K562 (cell line): ENCODE data around the gene TAC3. TPM values are rescaled to one million over a fixed set of nuclear protein-coding genes. Genes with fewer than 3 reads are reported as not detected.

Experiments used
- ATAC-seq: fragments of 200-7000 bp; cut with Tn5 transposase; 3 replicates; pipeline ENCODE4 v1.9.1; 2020; ENCODE audit warnings: moderate library complexity
- BruUV-seq: library from RNA; stranded (reverse); fragments of 400-500 nt; replicated peaks from 2 replicates; lab custom pipeline; 2021; lab: Mats Ljungman, UMichigan
- CTCF ChIA-PET: fragments of 300-600 bp; formaldehyde crosslinking; extraction: SDS; loops from one replicate; lab custom pipeline; 2021; ENCODE audit warnings: low intra/inter-chr PET ratio; lab: Yijun Ruan, JAX
- POLR2A ChIA-PET: fragments of 300-600, 350-650 bp; sonication (Branson Sonifier 250); formaldehyde crosslinking; extraction: SDS; loops from one replicate; lab custom pipeline; 2021; ENCODE audit warnings: antibody characterized with exemption, inconsistent platforms; lab: Yijun Ruan, JAX
- DNase-seq, 4 experiments: peaks; one replicate each; pipeline versions ENCODE4 v3.0.0 to v3.0.0-alpha.2; 2011 to 2018; ENCODE audit warnings: low spot score in 3 of 4, mixed read lengths in 3 of 4; ENCODE audit errors: extremely low read depth in 1 of 4
- FAIRE-seq: peaks from 2 replicates; lab custom pipeline; 2011; peaks lifted over from hg19 to GRCh38; lab: Jason Lieb, UNC
- H2AFZ ChIP-seq: 2 replicates; pipeline ENCODE4 v1.6.0; 2011; ENCODE audit warnings: low read depth, low read length, control low read depth, inconsistent platforms
- H3K27ac ChIP-seq: fragments of 200-600 bp; 3 replicates; pipeline ENCODE4 v1.8.0; 2011; ENCODE audit warnings: low read depth, mild to moderate bottlenecking, control low read depth, inconsistent platforms, low read length, moderate library complexity, mixed read lengths; ENCODE audit errors: extremely low read depth
- H3K27me3 ChIP-seq, 2 experiments: fragments of 300-600 bp in 1 of 2; 2 replicates in 1 of 2; 3 replicates in 1 of 2; pipeline versions ENCODE4 v1.6.0 to v1.8.0; 2011; ENCODE audit warnings: inconsistent platforms in 2 of 2, low read length in 2 of 2, mild to moderate bottlenecking in 1 of 2, mixed read lengths in 1 of 2, moderate library complexity in 1 of 2; ENCODE audit not compliant: control insufficient read depth in 2 of 2, insufficient read depth in 2 of 2
- H3K36me3 ChIP-seq: fragments of 300-600 bp; 3 replicates; pipeline ENCODE4 v1.8.0; 2011; ENCODE audit warnings: mild to moderate bottlenecking, low read length, inconsistent platforms; ENCODE audit not compliant: control insufficient read depth, insufficient read depth
- H3K4me1 ChIP-seq, 2 experiments: fragments of 200-600 bp in 1 of 2; replicated peaks in 1 of 2; 2 replicates in 1 of 2; 3 replicates in 1 of 2; pipeline versions ENCODE4 v1.5.1 to v1.8.0; 2011; ENCODE audit warnings: inconsistent platforms in 2 of 2, low read length in 2 of 2, mild to moderate bottlenecking in 1 of 2, mixed read lengths in 1 of 2, moderate library complexity in 1 of 2; ENCODE audit not compliant: control insufficient read depth in 2 of 2, insufficient read depth in 2 of 2
- H3K4me2 ChIP-seq: 2 replicates; pipeline ENCODE4 v1.6.1; 2011; ENCODE audit warnings: low read length, control low read depth, inconsistent platforms, mixed read lengths; ENCODE audit not compliant: insufficient read depth
- H3K4me3 ChIP-seq: fragments of 200-600 bp; sonication (generic), shearing (Covaris generic); 2 replicates; pipeline ENCODE4 v1.5.1; 2016; ENCODE audit warnings: control low read depth, inconsistent platforms
- H3K79me2 ChIP-seq: fragments of 200-600 bp; 3 replicates; pipeline ENCODE4 v1.8.0; 2011; ENCODE audit warnings: low read length, inconsistent platforms; ENCODE audit not compliant: control insufficient read depth, insufficient read depth
- H3K9ac ChIP-seq, 2 experiments: 2 replicates each; pipeline versions ENCODE4 v1.6.0 to v1.6.1; 2011; ENCODE audit warnings: low read depth in 2 of 2, low read length in 2 of 2, control low read depth in 1 of 2, inconsistent platforms in 1 of 2, mild to moderate bottlenecking in 1 of 2, mixed read lengths in 1 of 2; ENCODE audit not compliant: insufficient read depth in 1 of 2
- H3K9me1 ChIP-seq: one replicate; pipeline ENCODE4 v1.6.0; 2011; ENCODE audit warnings: inconsistent platforms, mild to moderate bottlenecking, low read length, moderate library complexity; ENCODE audit not compliant: control insufficient read depth, insufficient read depth
- H3K9me3 ChIP-seq: replicated peaks from 2 replicates; pipeline ENCODE4 v1.5.1; 2011; ENCODE audit warnings: low read depth, low read length, inconsistent platforms; ENCODE audit not compliant: control insufficient read depth, insufficient read depth
- H4K20me1 ChIP-seq: replicated peaks from 2 replicates; pipeline ENCODE4 v1.6.1; 2011; ENCODE audit warnings: low read length, inconsistent platforms, mixed read lengths; ENCODE audit not compliant: control insufficient read depth, insufficient read depth
- BDP1 ChIP-seq: IDR thresholded peaks from 3 replicates; pipeline ENCODE4 v1.6.1; 2011; ENCODE audit not compliant: insufficient read length, insufficient read depth
- FOSL1 ChIP-seq: fragments of 200-800 bp; sonication (Bioruptor generic); conservative IDR thresholded peaks from 2 replicates; pipeline ENCODE4 v1.6.1; 2016; ENCODE audit warnings: missing genetic modification characterization, missing compliant biosample characterization
- KDM2B ChIP-seq: fragments of 250-450 bp; sonication (Bioruptor Pico); IDR thresholded peaks from 2 replicates; pipeline ENCODE4 v1.8.0; 2021; ENCODE audit warnings: mild to moderate bottlenecking, moderate library complexity
- ZFPM2 ChIP-seq: fragments of 250-450 bp; sonication (Bioruptor Pico); IDR thresholded peaks from 2 replicates; pipeline ENCODE4 v1.5.1; 2022; ENCODE audit warnings: mild to moderate bottlenecking
- WGBS: fragments of 100-300 bp; shearing (Covaris generic); methylation state at CpG from one replicate; pipeline ENCODE4 v1.1.6; 2016; ENCODE audit warnings: low coverage, mixed read lengths; ENCODE audit not compliant: insufficient coverage; ENCODE audit errors: missing lambda C conversion rate; 5-methylcytosine and 5-hydroxymethylcytosine counted together
- in situ Hi-C: fragments of 300-500 bp; cut with MboI; formaldehyde crosslinking; loops from 4 replicates; pipeline ENCODE4 v1.15.0; 2018; ENCODE audit warnings: inconsistent platforms, mixed read lengths
- intact Hi-C: fragments of 100-400 bp; cut with micrococcal nuclease; formaldehyde crosslinking; loops from 2 replicates; pipeline ENCODE4 v1.14.2; 2022
- polyA plus RNA-seq, 8 experiments: library from polyadenylated mRNA; depleted of rRNA in 4 of 8; stranded (reverse) in 5 of 8; unstranded in 3 of 8; fragments of >200 nt; fragmentation: Nextera tagmentation in 2 of 8; fragmentation: Illumina TruSeq in 1 of 8; extraction: Ambion mirVana in 2 of 8; extraction: Trizol in 1 of 8; gene quantifications; 2 replicates each; pipeline versions ENCODE4 v1.2.1 to v1.2.3, GENCODE V29; 2011 to 2014; ENCODE audit warnings: inconsistent platforms in 1 of 8, missing spikeins in 1 of 8
- total RNA-seq, 7 experiments: library from RNA; depleted of rRNA in 6 of 7; stranded (reverse); fragments of >200 nt in 6 of 7; fragmentation: Illumina TruSeq in 2 of 7; extraction: Trizol in 2 of 7; gene quantifications; 2 replicates each; pipeline versions ENCODE4 v1.2.1 to v1.2.3, GENCODE V29; 2011 to 2021; ENCODE audit warnings: low replicate concordance in 1 of 7
- TF ChIP-seq, protein P1 (sequence below): sonication (generic); formaldehyde crosslinking; IDR thresholded peaks from 2 replicates; pipeline ENCODE4 v1.8.0; 2023; ENCODE audit warnings: mild to moderate bottlenecking, missing genetic modification reagents
- TF ChIP-seq, protein P2 (sequence below): fragments of 250-450 bp; sonication (Bioruptor Pico); IDR thresholded peaks from 2 replicates; pipeline ENCODE4 v1.8.0; 2021; ENCODE audit warnings: moderate library complexity, mild to moderate bottlenecking, inconsistent platforms
- TF ChIP-seq, protein P3 (sequence below): fragments of 450-650 bp; IDR thresholded peaks from 2 replicates; pipeline ENCODE4 v1.6.1; 2016; ENCODE audit warnings: mild to moderate bottlenecking, moderate library complexity
- TF ChIP-seq, protein P4 (sequence below): fragments of 450-650 bp; formaldehyde crosslinking; conservative IDR thresholded peaks from 2 replicates; pipeline ENCODE4 v1.4.0; 2022; ENCODE audit warnings: mild to moderate bottlenecking, missing genetic modification characterization

The TAC3 gene
- total and polyA plus RNA-seq, 9 of the 15 experiments (the other 6 are each of a cell fraction or from before 2014, with no cell fraction given), result 0.29 to 2.8 (median 1.4) TPM

DNA sequence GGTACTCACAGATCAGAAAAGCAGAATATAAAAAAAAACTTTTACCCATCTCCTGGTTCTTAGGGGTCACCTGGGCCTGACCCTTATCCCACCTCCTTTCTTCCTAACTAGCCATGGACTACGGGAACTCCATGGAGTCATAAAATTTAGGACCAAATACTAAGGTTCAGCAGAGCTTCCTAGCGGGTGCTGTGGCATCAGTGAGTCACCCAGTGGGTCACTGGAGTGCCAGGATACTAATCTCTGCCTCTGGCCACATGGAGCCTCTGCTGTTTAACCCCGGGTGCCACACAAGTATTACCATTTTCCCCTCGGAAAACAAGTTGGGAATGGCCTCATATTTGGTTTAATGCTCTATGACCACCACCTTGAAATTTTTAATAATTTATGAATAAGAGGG is 16.9 kb downstream of the TAC3 start:
- Histone ChIP-seq H3K4me3 (no peak overlapping the region), H3K27me3 (no peaks in the 10 kb centered on the region), H3K9ac (no peak overlapping the region), H3K4me1 (peaks cover 14 to 28% of the 10 kb centered on the region in 2 experiments; a peak in 4 of 5 replicates), H3K9me3 (no peaks in the 10 kb centered on the region), H3K9me1 (peaks cover 3% of the 10 kb centered on the region), H3K4me2 (no peak overlapping the region), H3K27ac (no peak overlapping the region), H2AFZ (no peak overlapping the region), H4K20me1 (no peaks in the 10 kb centered on the region; the same call in 1 of the 2 replicates), H3K36me3 (peaks cover 58% of the 10 kb centered on the region), H3K79me2 (peaks cover 37% of the 10 kb centered on the region)
- in situ Hi-C loops, result no loop called here
- intact Hi-C loops, result no loop called here
- no peak for FAIRE-seq
- no peak for ATAC-seq
- ChIA-PET POLR2A (interaction anchor here (1.0 to 1.3 kb wide), 2 partner anchors 159 to 328 kb away, joined by 3 read pairs; no protein-coding TSS in a partner anchor), CTCF (no interaction called here)
- no TSS peak for BruUV-seq
- WGBS, result 86% methylated on average over 4 of the region's 4 CpGs
- peak in 1 of 4 experiments; percentile 4 for DNase-seq
- TF ChIP-seq ZFPM2 (CRISPR knock-in tag) (no peak), FOSL1 (no peak), BDP1 (no peak), KDM2B (no peak)
- TF ChIP-seq, protein P1, sequence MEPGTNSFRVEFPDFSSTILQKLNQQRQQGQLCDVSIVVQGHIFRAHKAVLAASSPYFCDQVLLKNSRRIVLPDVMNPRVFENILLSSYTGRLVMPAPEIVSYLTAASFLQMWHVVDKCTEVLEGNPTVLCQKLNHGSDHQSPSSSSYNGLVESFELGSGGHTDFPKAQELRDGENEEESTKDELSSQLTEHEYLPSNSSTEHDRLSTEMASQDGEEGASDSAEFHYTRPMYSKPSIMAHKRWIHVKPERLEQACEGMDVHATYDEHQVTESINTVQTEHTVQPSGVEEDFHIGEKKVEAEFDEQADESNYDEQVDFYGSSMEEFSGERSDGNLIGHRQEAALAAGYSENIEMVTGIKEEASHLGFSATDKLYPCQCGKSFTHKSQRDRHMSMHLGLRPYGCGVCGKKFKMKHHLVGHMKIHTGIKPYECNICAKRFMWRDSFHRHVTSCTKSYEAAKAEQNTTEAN (CRISPR knock-in tag), result no peak
- TF ChIP-seq, protein P2, sequence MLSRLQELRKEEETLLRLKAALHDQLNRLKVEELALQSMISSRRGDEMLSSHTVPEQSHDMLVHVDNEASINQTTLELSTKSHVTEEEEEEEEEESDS (CRISPR knock-in tag), result no peak
- TF ChIP-seq, protein P3, sequence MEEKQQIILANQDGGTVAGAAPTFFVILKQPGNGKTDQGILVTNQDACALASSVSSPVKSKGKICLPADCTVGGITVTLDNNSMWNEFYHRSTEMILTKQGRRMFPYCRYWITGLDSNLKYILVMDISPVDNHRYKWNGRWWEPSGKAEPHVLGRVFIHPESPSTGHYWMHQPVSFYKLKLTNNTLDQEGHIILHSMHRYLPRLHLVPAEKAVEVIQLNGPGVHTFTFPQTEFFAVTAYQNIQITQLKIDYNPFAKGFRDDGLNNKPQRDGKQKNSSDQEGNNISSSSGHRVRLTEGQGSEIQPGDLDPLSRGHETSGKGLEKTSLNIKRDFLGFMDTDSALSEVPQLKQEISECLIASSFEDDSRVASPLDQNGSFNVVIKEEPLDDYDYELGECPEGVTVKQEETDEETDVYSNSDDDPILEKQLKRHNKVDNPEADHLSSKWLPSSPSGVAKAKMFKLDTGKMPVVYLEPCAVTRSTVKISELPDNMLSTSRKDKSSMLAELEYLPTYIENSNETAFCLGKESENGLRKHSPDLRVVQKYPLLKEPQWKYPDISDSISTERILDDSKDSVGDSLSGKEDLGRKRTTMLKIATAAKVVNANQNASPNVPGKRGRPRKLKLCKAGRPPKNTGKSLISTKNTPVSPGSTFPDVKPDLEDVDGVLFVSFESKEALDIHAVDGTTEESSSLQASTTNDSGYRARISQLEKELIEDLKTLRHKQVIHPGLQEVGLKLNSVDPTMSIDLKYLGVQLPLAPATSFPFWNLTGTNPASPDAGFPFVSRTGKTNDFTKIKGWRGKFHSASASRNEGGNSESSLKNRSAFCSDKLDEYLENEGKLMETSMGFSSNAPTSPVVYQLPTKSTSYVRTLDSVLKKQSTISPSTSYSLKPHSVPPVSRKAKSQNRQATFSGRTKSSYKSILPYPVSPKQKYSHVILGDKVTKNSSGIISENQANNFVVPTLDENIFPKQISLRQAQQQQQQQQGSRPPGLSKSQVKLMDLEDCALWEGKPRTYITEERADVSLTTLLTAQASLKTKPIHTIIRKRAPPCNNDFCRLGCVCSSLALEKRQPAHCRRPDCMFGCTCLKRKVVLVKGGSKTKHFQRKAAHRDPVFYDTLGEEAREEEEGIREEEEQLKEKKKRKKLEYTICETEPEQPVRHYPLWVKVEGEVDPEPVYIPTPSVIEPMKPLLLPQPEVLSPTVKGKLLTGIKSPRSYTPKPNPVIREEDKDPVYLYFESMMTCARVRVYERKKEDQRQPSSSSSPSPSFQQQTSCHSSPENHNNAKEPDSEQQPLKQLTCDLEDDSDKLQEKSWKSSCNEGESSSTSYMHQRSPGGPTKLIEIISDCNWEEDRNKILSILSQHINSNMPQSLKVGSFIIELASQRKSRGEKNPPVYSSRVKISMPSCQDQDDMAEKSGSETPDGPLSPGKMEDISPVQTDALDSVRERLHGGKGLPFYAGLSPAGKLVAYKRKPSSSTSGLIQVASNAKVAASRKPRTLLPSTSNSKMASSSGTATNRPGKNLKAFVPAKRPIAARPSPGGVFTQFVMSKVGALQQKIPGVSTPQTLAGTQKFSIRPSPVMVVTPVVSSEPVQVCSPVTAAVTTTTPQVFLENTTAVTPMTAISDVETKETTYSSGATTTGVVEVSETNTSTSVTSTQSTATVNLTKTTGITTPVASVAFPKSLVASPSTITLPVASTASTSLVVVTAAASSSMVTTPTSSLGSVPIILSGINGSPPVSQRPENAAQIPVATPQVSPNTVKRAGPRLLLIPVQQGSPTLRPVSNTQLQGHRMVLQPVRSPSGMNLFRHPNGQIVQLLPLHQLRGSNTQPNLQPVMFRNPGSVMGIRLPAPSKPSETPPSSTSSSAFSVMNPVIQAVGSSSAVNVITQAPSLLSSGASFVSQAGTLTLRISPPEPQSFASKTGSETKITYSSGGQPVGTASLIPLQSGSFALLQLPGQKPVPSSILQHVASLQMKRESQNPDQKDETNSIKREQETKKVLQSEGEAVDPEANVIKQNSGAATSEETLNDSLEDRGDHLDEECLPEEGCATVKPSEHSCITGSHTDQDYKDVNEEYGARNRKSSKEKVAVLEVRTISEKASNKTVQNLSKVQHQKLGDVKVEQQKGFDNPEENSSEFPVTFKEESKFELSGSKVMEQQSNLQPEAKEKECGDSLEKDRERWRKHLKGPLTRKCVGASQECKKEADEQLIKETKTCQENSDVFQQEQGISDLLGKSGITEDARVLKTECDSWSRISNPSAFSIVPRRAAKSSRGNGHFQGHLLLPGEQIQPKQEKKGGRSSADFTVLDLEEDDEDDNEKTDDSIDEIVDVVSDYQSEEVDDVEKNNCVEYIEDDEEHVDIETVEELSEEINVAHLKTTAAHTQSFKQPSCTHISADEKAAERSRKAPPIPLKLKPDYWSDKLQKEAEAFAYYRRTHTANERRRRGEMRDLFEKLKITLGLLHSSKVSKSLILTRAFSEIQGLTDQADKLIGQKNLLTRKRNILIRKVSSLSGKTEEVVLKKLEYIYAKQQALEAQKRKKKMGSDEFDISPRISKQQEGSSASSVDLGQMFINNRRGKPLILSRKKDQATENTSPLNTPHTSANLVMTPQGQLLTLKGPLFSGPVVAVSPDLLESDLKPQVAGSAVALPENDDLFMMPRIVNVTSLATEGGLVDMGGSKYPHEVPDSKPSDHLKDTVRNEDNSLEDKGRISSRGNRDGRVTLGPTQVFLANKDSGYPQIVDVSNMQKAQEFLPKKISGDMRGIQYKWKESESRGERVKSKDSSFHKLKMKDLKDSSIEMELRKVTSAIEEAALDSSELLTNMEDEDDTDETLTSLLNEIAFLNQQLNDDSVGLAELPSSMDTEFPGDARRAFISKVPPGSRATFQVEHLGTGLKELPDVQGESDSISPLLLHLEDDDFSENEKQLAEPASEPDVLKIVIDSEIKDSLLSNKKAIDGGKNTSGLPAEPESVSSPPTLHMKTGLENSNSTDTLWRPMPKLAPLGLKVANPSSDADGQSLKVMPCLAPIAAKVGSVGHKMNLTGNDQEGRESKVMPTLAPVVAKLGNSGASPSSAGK, result no peak
- TF ChIP-seq, protein P4, sequence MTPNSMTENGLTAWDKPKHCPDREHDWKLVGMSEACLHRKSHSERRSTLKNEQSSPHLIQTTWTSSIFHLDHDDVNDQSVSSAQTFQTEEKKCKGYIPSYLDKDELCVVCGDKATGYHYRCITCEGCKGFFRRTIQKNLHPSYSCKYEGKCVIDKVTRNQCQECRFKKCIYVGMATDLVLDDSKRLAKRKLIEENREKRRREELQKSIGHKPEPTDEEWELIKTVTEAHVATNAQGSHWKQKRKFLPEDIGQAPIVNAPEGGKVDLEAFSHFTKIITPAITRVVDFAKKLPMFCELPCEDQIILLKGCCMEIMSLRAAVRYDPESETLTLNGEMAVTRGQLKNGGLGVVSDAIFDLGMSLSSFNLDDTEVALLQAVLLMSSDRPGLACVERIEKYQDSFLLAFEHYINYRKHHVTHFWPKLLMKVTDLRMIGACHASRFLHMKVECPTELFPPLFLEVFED (CRISPR knock-in tag), result no peak
